Uterus (tissue), 2 donors: ENCODE measurements around the gene EXOC6.

Experiments used
- CTCF ChIP-seq, 4 experiments: fragments of 200-600 bp in 2 of 4; fragments of 450-650 bp in 2 of 4; sonication (generic) in 2 of 4; IDR thresholded peaks; one replicate each; pipeline ENCODE4 v1.5.1; 2016 to 2019; ENCODE audit warnings: antibody characterized with exemption in 4 of 4, mild to moderate bottlenecking in 2 of 4, moderate library complexity in 1 of 4
- POLR2A ChIP-seq, 2 donors: fragments of 450-650 bp; IDR thresholded peaks; one replicate each; pipeline ENCODE4 v1.6.1; 2016; ENCODE audit warnings: antibody characterized with exemption in 2 of 2, mild to moderate bottlenecking in 1 of 2, moderate library complexity in 1 of 2

GRCh38 chr10:92845921-92846320 lies 2.4 kb upstream of the EXOC6 start:
- TF ChIP-seq CTCF (IDR thresholded peaks at IDR 0.05), result no peak
- TF ChIP-seq POLR2A (IDR thresholded peaks at IDR 0.05), result no peak
